Muscle of back (tissue), 13 donors: ENCODE measurements around the gene QPRT. TPM values are rescaled to one million over a fixed set of nuclear protein-coding genes. Genes with fewer than 3 reads are reported as not detected.
"Not testable (repeated sequence)": the region's sequence is repeated elsewhere in the genome, so short reads cannot be mapped to it uniquely, and the experiment has no call there.

ENCODE experiments used
- DNase-seq, 3 donors: peaks; one replicate each; pipeline versions ENCODE4 v3.0.0 to v3.0.0-alpha.2; 2013
- long read RNA-seq, 9 donors: transcript quantifications; one replicate each; lab custom pipeline, GENCODE V29; 2026
- polyA plus RNA-seq, 10 donors: library from polyadenylated mRNA; unstranded; fragments of 120-200 nt; gene quantifications; one replicate each; pipeline ENCODE4 v1.2.1, GENCODE V29; 2013; ENCODE audit not compliant: insufficient read length in 10 of 10

QPRT gene
- polyA plus RNA-seq: 10 to 100 TPM; 47.6 to 64.3 (median 57.5) TPM
- long read RNA-seq, donor 1, transcript QPRT-204 (1 exons, 2,199 nt): minor isoform, 29 of 86 reads
- long read RNA-seq, donor 1, transcript QPRT-202 (4 exons, 2,343 nt): major isoform, 35 of 86 reads
- long read RNA-seq, donor 1, partial matches to known transcripts: 22 of 86 reads
- long read RNA-seq, donor 1, other reads (novel, unspliced or antisense): 0 of 86 reads
- long read RNA-seq, donor 2, transcript QPRT-204 (1 exons, 2,199 nt): major isoform, 24 of 57 reads
- long read RNA-seq, donor 2, transcript QPRT-202 (4 exons, 2,343 nt): major isoform, 24 of 57 reads
- long read RNA-seq, donor 2, partial matches to known transcripts: 8 of 57 reads
- long read RNA-seq, donor 2, other reads (novel, unspliced or antisense): 0 of 57 reads
- long read RNA-seq, donor 3, partial matches to known transcripts: 0 of 1 reads
- long read RNA-seq, donor 3, other reads (novel, unspliced or antisense): 0 of 1 reads
- long read RNA-seq, donor 4, transcript QPRT-202 (4 exons, 2,343 nt): major isoform, 22 of 58 reads
- long read RNA-seq, donor 4, transcript QPRT-204 (1 exons, 2,199 nt): minor isoform, 16 of 58 reads
- long read RNA-seq, donor 4, partial matches to known transcripts: 20 of 58 reads
- long read RNA-seq, donor 4, other reads (novel, unspliced or antisense): 0 of 58 reads
- long read RNA-seq, donor 5, transcript QPRT-202 (4 exons, 2,343 nt): major isoform, 24 of 57 reads
- long read RNA-seq, donor 5, transcript QPRT-204 (1 exons, 2,199 nt): minor isoform, 23 of 57 reads
- long read RNA-seq, donor 5, partial matches to known transcripts: 9 of 57 reads
- long read RNA-seq, donor 5, other reads (novel, unspliced or antisense): 0 of 57 reads
- long read RNA-seq, donor 6, transcript QPRT-202 (4 exons, 2,343 nt): major isoform, 31 of 77 reads
- long read RNA-seq, donor 6, transcript QPRT-204 (1 exons, 2,199 nt): minor isoform, 26 of 77 reads
- long read RNA-seq, donor 6, partial matches to known transcripts: 19 of 77 reads
- long read RNA-seq, donor 6, other reads (novel, unspliced or antisense): 0 of 77 reads
- long read RNA-seq, donor 7, transcript QPRT-202 (4 exons, 2,343 nt): major isoform, 32 of 61 reads
- long read RNA-seq, donor 7, transcript QPRT-204 (1 exons, 2,199 nt): minor isoform, 14 of 61 reads
- long read RNA-seq, donor 7, partial matches to known transcripts: 15 of 61 reads
- long read RNA-seq, donor 7, other reads (novel, unspliced or antisense): 0 of 61 reads
- long read RNA-seq, donor 8, transcript QPRT-204 (1 exons, 2,199 nt): minor isoform, 12 of 38 reads
- long read RNA-seq, donor 8, transcript QPRT-202 (4 exons, 2,343 nt): major isoform, 20 of 38 reads
- long read RNA-seq, donor 8, partial matches to known transcripts: 6 of 38 reads
- long read RNA-seq, donor 8, other reads (novel, unspliced or antisense): 0 of 38 reads
- long read RNA-seq, donor 9, transcript QPRT-202 (4 exons, 2,343 nt): major isoform, 5 of 5 reads
- long read RNA-seq, donor 9, partial matches to known transcripts: 0 of 5 reads
- long read RNA-seq, donor 9, other reads (novel, unspliced or antisense): 0 of 5 reads

GRCh38 chr16:29678691-29679267, at the start of gene QPRT:
QPRT (plus strand) TSS chr16:29679180; CDS start chr16:29679198, 18 bp downstream.
- peak; percentile 68 to 93 (median 79) for DNase-seq

- DNase-seq: not testable (repeated sequence)
Observed at GRCh38 chr16:29629318-29629717, 49.7 kb upstream of the QPRT start.

- not testable (repeated sequence) for DNase-seq
Observed at GRCh38 chr16:29631658-29632057, 47.3 kb upstream of the QPRT start.

GRCh38 chr16:29635902-29636301, 43.1 kb upstream of the QPRT start:
- DNase-seq: peak in 1 of 3 donors; percentile 44

- not testable (repeated sequence) for DNase-seq
Observed at GRCh38 chr16:29636368-29636767, 42.6 kb upstream of the QPRT start.

GRCh38 chr16:29638751-29639150, 40.2 kb upstream of the QPRT start:
- DNase-seq: not testable (repeated sequence)

GRCh38 chr16:29641561-29641960, 37.4 kb upstream of the QPRT start:
- no peak for DNase-seq

- no peak for DNase-seq
Observed at GRCh38 chr16:29643596-29643995, 35.4 kb upstream of the QPRT start.

GRCh38 chr16:29644338-29644857, 34.6 kb upstream of the QPRT start:
- no peak for DNase-seq

GRCh38 chr16:29644973-29645693, 33.8 kb upstream of the QPRT start:
- DNase-seq: no peak

GRCh38 chr16:29645694-29646187, 33.2 kb upstream of the QPRT start:
- DNase-seq: no peak

- no peak for DNase-seq
Observed at GRCh38 chr16:29646947-29647346, 32.0 kb upstream of the QPRT start.

- DNase-seq: no peak
Observed at GRCh38 chr16:29649588-29650494, 29.1 kb upstream of the QPRT start.

- DNase-seq: no peak
Observed at GRCh38 chr16:29650771-29651170, 28.2 kb upstream of the QPRT start.

GRCh38 chr16:29651774-29652349, 27.1 kb upstream of the QPRT start:
- no peak for DNase-seq

- DNase-seq: peak in 1 of 3 donors; percentile 14
Observed at GRCh38 chr16:29653471-29653870, 25.5 kb upstream of the QPRT start.

GRCh38 chr16:29653890-29654289, 25.1 kb upstream of the QPRT start:
- DNase-seq: not testable (repeated sequence)
